ENCODE results near the gene TENT5C. TPM values are rescaled to one million over a fixed set of nuclear protein-coding genes. Genes with fewer than 3 reads are reported as not detected.
A peak's percentile ranks its signal among the peaks of the same experiment; 100 is the strongest.

Gene TENT5C
- polyA plus RNA-seq, 1 donor (not counting 4 experiments of a cell fraction or from before 2014, with no cell fraction given) = 0.13 TPM

DNA sequence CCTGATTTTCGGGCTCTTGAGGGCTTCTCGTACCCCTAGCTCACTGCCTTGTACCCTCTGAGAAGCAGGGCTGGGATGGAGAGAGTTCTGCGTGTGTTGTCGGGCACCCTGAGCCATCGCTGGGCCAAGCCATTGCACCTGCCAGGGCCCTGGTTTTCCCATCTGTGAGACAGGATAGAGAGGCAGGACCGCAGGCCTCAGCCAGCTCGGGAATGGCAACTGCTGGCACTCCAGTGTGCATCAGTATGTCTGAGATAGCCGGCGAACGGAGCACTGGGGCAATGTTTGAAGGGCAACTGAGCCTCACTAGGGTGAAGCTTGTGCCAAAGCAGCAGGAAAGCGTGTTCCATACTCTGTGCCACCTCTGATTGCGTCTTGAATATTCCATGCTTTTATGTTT, 66.9 kb downstream of the TENT5C start:
- dilution Hi-C loops (cut with MboI; ENCODE audit: extremely low pct_ligation_motif_present, low sequenced_read_pairs) = no loop called here

DNA sequence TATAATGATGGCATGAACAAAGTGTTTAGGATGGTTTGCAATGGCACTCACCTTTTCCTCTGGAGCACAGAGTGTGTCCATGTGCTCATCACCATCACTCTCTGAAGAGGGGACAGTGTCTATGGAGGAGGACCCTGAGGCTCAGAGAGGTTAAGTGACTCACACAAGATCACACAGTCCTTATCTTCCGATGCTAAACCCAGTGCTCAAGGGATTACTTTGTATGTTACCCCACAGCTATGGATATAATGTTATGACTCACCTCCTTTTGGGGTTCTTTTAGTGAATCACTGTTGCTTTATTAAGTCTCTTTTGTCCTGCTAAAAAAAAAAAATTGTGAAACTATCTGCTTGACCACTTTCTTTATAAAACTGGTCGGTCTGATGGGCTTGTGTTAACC, 67.6 kb downstream of the TENT5C start:
- H3K9me3 ChIP-seq (ENCODE audit: control insufficient read depth, low read depth, low read length) = no peaks in the 10 kb centered on the region
- H3K9ac ChIP-seq (ENCODE audit: control insufficient read depth, extremely low read depth, insufficient read depth, low read length) = no peak overlapping the region
- DNase-seq (ENCODE audit: low read depth, low spot score) (peak; percentile 54), FAIRE-seq (no peak)
- no peak overlapping the region for H3K27ac ChIP-seq (ENCODE audit: control insufficient read depth, insufficient read depth, low read length)
- H4K20me1 ChIP-seq (ENCODE audit: control insufficient read depth, extremely low read depth, insufficient read depth, low read length) = no peaks in the 10 kb centered on the region
- no peaks in the 10 kb centered on the region for H3K27me3 ChIP-seq (ENCODE audit: control insufficient read depth, extremely low read depth, insufficient read depth, low read length)
- no peaks in the 10 kb centered on the region for H3K79me2 ChIP-seq (ENCODE audit: control insufficient read depth, insufficient read depth, low read length)
- no peak overlapping the region for H2AFZ ChIP-seq (ENCODE audit: control insufficient read depth, low read length)
- TF ChIP-seq, protein P1, sequence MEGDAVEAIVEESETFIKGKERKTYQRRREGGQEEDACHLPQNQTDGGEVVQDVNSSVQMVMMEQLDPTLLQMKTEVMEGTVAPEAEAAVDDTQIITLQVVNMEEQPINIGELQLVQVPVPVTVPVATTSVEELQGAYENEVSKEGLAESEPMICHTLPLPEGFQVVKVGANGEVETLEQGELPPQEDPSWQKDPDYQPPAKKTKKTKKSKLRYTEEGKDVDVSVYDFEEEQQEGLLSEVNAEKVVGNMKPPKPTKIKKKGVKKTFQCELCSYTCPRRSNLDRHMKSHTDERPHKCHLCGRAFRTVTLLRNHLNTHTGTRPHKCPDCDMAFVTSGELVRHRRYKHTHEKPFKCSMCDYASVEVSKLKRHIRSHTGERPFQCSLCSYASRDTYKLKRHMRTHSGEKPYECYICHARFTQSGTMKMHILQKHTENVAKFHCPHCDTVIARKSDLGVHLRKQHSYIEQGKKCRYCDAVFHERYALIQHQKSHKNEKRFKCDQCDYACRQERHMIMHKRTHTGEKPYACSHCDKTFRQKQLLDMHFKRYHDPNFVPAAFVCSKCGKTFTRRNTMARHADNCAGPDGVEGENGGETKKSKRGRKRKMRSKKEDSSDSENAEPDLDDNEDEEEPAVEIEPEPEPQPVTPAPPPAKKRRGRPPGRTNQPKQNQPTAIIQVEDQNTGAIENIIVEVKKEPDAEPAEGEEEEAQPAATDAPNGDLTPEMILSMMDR (optimal IDR thresholded peaks at IDR 0.05 in 1 of 3, IDR thresholded peaks at IDR 0.05 in 1 of 3, conservative IDR thresholded peaks at IDR 0.05 in 1 of 3; ENCODE audit: extremely low read depth in 1 of 3, insufficient read depth in 2 of 3, low read length in 3 of 3) = no peak
- no peak for TF ChIP-seq EZH2 (IDR thresholded peaks at IDR 0.05; ENCODE audit: low read length)
- no peaks in the 10 kb centered on the region for H3K9me1 ChIP-seq (ENCODE audit: control insufficient read depth, extremely low read depth, insufficient read depth, low read length)
- no peak overlapping the region for H3K4me2 ChIP-seq (ENCODE audit: control insufficient read depth, extremely low read depth, insufficient read depth, low read depth, low read length)
- no peak overlapping the region for H3K4me3 ChIP-seq (ENCODE audit: control insufficient read depth in 2 of 3, extremely low read depth in 1 of 3, insufficient read depth in 2 of 3, low read depth in 1 of 3, low read length in 3 of 3)
- peaks cover 3% of the 10 kb centered on the region for H3K4me1 ChIP-seq (ENCODE audit: control insufficient read depth, extremely low read depth, insufficient read depth, low read length)
- no peaks in the 10 kb centered on the region for H3K36me3 ChIP-seq (ENCODE audit: control insufficient read depth in 2 of 2, extremely low read depth in 1 of 2, insufficient read depth in 2 of 2, low read length in 2 of 2)
- dilution Hi-C loops (cut with MboI; ENCODE audit: extremely low pct_ligation_motif_present, low sequenced_read_pairs) = no loop called here

More for the DNA sequence above, 66.9 kb downstream of the TENT5C start:
- H3K36me3 ChIP-seq (ENCODE audit: control insufficient read depth in 2 of 2, extremely low read depth in 1 of 2, insufficient read depth in 2 of 2, low read length in 2 of 2) = no peaks in the 10 kb centered on the region
- H3K9me1 ChIP-seq (ENCODE audit: control insufficient read depth, extremely low read depth, insufficient read depth, low read length) = no peaks in the 10 kb centered on the region
- H3K27ac ChIP-seq (ENCODE audit: control insufficient read depth, insufficient read depth, low read length) = no peak overlapping the region
- TF ChIP-seq, protein P1 (optimal IDR thresholded peaks at IDR 0.05 in 1 of 3, IDR thresholded peaks at IDR 0.05 in 1 of 3, conservative IDR thresholded peaks at IDR 0.05 in 1 of 3; ENCODE audit: extremely low read depth in 1 of 3, insufficient read depth in 2 of 3, low read length in 3 of 3) = no peak
- no peak for TF ChIP-seq EZH2 (IDR thresholded peaks at IDR 0.05; ENCODE audit: low read length)
- no peak overlapping the region for H3K9ac ChIP-seq (ENCODE audit: control insufficient read depth, extremely low read depth, insufficient read depth, low read length)
- H3K4me2 ChIP-seq (ENCODE audit: control insufficient read depth, extremely low read depth, insufficient read depth, low read depth, low read length) = no peak overlapping the region
- H4K20me1 ChIP-seq (ENCODE audit: control insufficient read depth, extremely low read depth, insufficient read depth, low read length) = no peaks in the 10 kb centered on the region
- DNase-seq (ENCODE audit: low read depth, low spot score) (no peak), FAIRE-seq (no peak)
- peaks cover 3% of the 10 kb centered on the region for H3K4me1 ChIP-seq (ENCODE audit: control insufficient read depth, extremely low read depth, insufficient read depth, low read length)
- H3K4me3 ChIP-seq (ENCODE audit: control insufficient read depth in 2 of 3, extremely low read depth in 1 of 3, insufficient read depth in 2 of 3, low read depth in 1 of 3, low read length in 3 of 3) = no peak overlapping the region
- no peak overlapping the region for H2AFZ ChIP-seq (ENCODE audit: control insufficient read depth, low read length)
- H3K9me3 ChIP-seq (ENCODE audit: control insufficient read depth, low read depth, low read length) = no peaks in the 10 kb centered on the region
- no peaks in the 10 kb centered on the region for H3K79me2 ChIP-seq (ENCODE audit: control insufficient read depth, insufficient read depth, low read length)
- no peaks in the 10 kb centered on the region for H3K27me3 ChIP-seq (ENCODE audit: control insufficient read depth, extremely low read depth, insufficient read depth, low read length)
